HEK293 (cell line): ENCODE results near the gene DNAJB4.

Experiments used
- CTCF ChIA-PET: fragments of 350-600 bp; formaldehyde crosslinking; extraction: SDS; loops from one replicate; lab custom pipeline; 2021; ENCODE audit warnings: antibody characterized with exemption; lab: Yijun Ruan, JAX
- POLR2A ChIA-PET: fragments of 300-600 bp; formaldehyde crosslinking; extraction: SDS; loops from one replicate; lab custom pipeline; 2020; ENCODE audit warnings: antibody characterized with exemption, inconsistent platforms; lab: Yijun Ruan, JAX
- H3K27ac ChIP-seq: fragments of 200-500 bp; sonication (Bioruptor generic); 2 replicates; pipeline ENCODE4 v1.5.1; 2014; ENCODE audit warnings: low read depth, low read length, control low read depth, inconsistent platforms; ENCODE audit errors: extremely low read depth
- H3K36me3 ChIP-seq, 2 experiments: fragments of 200-500 bp in 1 of 2; sonication (Bioruptor generic) in 1 of 2; 1 replicate in 1 of 2; 2 replicates in 1 of 2; pipeline ENCODE4 v1.5.1; 2014 to 2017; ENCODE audit warnings: inconsistent platforms in 2 of 2, low read length in 2 of 2; ENCODE audit not compliant: control insufficient read depth in 2 of 2, insufficient read depth in 1 of 2
- H3K4me1 ChIP-seq: fragments of 200-500 bp; sonication (Bioruptor generic); 2 replicates; pipeline ENCODE4 v1.5.1; 2014; ENCODE audit warnings: mild to moderate bottlenecking, low read length, inconsistent platforms; ENCODE audit not compliant: control insufficient read depth, insufficient read depth
- H3K4me3 ChIP-seq: 2 replicates; pipeline ENCODE4 v1.5.1; 2011; ENCODE audit warnings: low read depth, mild to moderate bottlenecking, control low read depth, low read length, moderate library complexity
- H3K9me3 ChIP-seq: fragments of 200-500 bp; sonication (Bioruptor generic); 2 replicates; pipeline ENCODE4 v1.5.1; 2014; ENCODE audit warnings: low read depth, low read length, inconsistent platforms; ENCODE audit not compliant: control insufficient read depth, insufficient read depth
- HOXC10 ChIP-seq: sonication (generic); formaldehyde crosslinking; IDR thresholded peaks from 2 replicates; pipeline ENCODE4 v1.8.1; 2023; ENCODE audit warnings: mild to moderate bottlenecking, missing genetic modification reagents
- ZBTB17 ChIP-seq: fragments of 450-650 bp; formaldehyde crosslinking; IDR thresholded peaks from 2 replicates; pipeline ENCODE4 v1.5.1; 2016; ENCODE audit warnings: missing biosample characterization, missing genetic modification characterization
- ZBTB20 ChIP-seq: fragments of 450-650 bp; formaldehyde crosslinking; IDR thresholded peaks from 2 replicates; pipeline ENCODE4 v1.5.1; 2016; ENCODE audit warnings: missing biosample characterization, missing genetic modification characterization
- ZFP37 ChIP-seq: fragments of 450-650 bp; formaldehyde crosslinking; IDR thresholded peaks from 2 replicates; pipeline ENCODE4 v1.5.1; 2016; ENCODE audit warnings: missing biosample characterization, missing genetic modification characterization
- ZFP69B ChIP-seq: fragments of 450-650 bp; formaldehyde crosslinking; IDR thresholded peaks from 2 replicates; pipeline ENCODE4 v1.5.1; 2016; ENCODE audit warnings: missing biosample characterization, missing genetic modification characterization
- ZNF112 ChIP-seq: fragments of 450-650 bp; formaldehyde crosslinking; IDR thresholded peaks from 2 replicates; pipeline ENCODE4 v1.5.0; 2017; ENCODE audit warnings: missing biosample characterization, missing genetic modification characterization
- ZNF157 ChIP-seq: fragments of 450-650 bp; formaldehyde crosslinking; IDR thresholded peaks from 2 replicates; pipeline ENCODE4 v1.5.1; 2016; ENCODE audit warnings: missing biosample characterization, missing genetic modification characterization
- ZNF23 ChIP-seq: fragments of 450-650 bp; formaldehyde crosslinking; IDR thresholded peaks from 2 replicates; pipeline ENCODE4 v1.5.1; 2016; ENCODE audit warnings: missing biosample characterization, missing genetic modification characterization, borderline replicate concordance
- ZNF274 ChIP-seq, 2 experiments: fragments of 200-500 bp in 1 of 2; fragments of 450-650 bp in 1 of 2; sonication (Bioruptor generic) in 1 of 2; formaldehyde crosslinking in 1 of 2; IDR thresholded peaks; 2 replicates each; pipeline versions ENCODE4 v1.5.1 to v1.6.1; 2014 to 2016; ENCODE audit warnings: borderline replicate concordance in 1 of 2, inconsistent platforms in 1 of 2, low read length in 1 of 2, missing biosample characterization in 1 of 2, missing genetic modification characterization in 1 of 2
- ZNF341 ChIP-seq: fragments of 450-650 bp; formaldehyde crosslinking; IDR thresholded peaks from 2 replicates; pipeline ENCODE4; 2016; ENCODE audit warnings: low read depth, missing biosample characterization, missing genetic modification characterization
- ZNF623 ChIP-seq: fragments of 450-650 bp; formaldehyde crosslinking; IDR thresholded peaks from 2 replicates; pipeline ENCODE4 v1.5.1; 2016; ENCODE audit warnings: missing biosample characterization, missing genetic modification characterization
- ZNF664 ChIP-seq: fragments of 450-650 bp; formaldehyde crosslinking; IDR thresholded peaks from 2 replicates; pipeline ENCODE4 v1.5.1; 2016; ENCODE audit warnings: missing biosample characterization, missing genetic modification characterization
- ZNF76 ChIP-seq: fragments of 450-650 bp; formaldehyde crosslinking; IDR thresholded peaks from 2 replicates; pipeline ENCODE4; 2016; ENCODE audit warnings: low read depth, missing biosample characterization, missing genetic modification characterization, borderline replicate concordance
- ZNF830 ChIP-seq: fragments of 450-650 bp; IDR thresholded peaks from 2 replicates; pipeline ENCODE4 v1.5.0; 2018; ENCODE audit warnings: missing biosample characterization, missing genetic modification characterization, low read depth, mild to moderate bottlenecking, moderate library complexity
- TF ChIP-seq, protein P1 (sequence below): IDR thresholded peaks from 2 replicates; pipeline ENCODE4 v1.6.1; 2011; ENCODE audit warnings: mild to moderate bottlenecking, low read depth, low read length, borderline replicate concordance
- TF ChIP-seq, protein P2 (sequence below): fragments of 450-650 bp; formaldehyde crosslinking; IDR thresholded peaks from 2 replicates; pipeline ENCODE4 v1.5.1; 2016; ENCODE audit warnings: missing biosample characterization, missing genetic modification characterization
- TF ChIP-seq, protein P3 (sequence below): fragments of 450-650 bp; formaldehyde crosslinking; IDR thresholded peaks from 2 replicates; pipeline ENCODE4 v1.5.1; 2016; ENCODE audit warnings: missing biosample characterization, missing genetic modification characterization
- TF ChIP-seq, protein P4 (sequence below): fragments of 450-650 bp; formaldehyde crosslinking; IDR thresholded peaks from 2 replicates; pipeline ENCODE4 v1.5.1; 2016; ENCODE audit warnings: missing biosample characterization, missing genetic modification characterization
- TF ChIP-seq, protein P5 (sequence below): fragments of 450-650 bp; formaldehyde crosslinking; IDR thresholded peaks from 2 replicates; pipeline ENCODE4 v1.5.1; 2017; ENCODE audit warnings: missing biosample characterization, missing genetic modification characterization
- TF ChIP-seq, protein P6 (sequence below): fragments of 450-650 bp; formaldehyde crosslinking; IDR thresholded peaks from 2 replicates; pipeline ENCODE4 v1.5.1; 2017; ENCODE audit warnings: missing biosample characterization, missing genetic modification characterization

DNAJB4 gene

DNA sequence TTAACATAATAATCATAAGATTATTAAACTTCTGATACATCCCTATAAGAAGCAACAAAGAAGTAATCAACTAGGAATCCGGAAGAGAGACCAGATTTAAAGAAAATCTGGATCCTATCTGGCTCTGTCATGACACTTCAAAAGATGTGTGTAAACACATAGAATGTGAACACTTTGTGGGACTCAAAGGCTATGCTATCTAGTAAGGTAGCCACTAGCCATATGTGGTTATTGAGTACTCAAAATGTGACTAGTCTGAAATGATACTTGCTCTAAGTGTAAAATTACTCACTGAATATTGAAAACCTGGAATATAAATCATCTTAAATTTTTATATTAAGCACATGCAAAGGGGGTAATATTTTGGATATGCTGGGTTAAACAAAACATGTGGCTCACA, 34.5 kb upstream of the DNAJB4 start (continued):
- TF ChIP-seq, protein P1, sequence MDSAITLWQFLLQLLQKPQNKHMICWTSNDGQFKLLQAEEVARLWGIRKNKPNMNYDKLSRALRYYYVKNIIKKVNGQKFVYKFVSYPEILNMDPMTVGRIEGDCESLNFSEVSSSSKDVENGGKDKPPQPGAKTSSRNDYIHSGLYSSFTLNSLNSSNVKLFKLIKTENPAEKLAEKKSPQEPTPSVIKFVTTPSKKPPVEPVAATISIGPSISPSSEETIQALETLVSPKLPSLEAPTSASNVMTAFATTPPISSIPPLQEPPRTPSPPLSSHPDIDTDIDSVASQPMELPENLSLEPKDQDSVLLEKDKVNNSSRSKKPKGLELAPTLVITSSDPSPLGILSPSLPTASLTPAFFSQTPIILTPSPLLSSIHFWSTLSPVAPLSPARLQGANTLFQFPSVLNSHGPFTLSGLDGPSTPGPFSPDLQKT = no peak
- TF ChIP-seq ZNF274 (IDR thresholded peaks at IDR 0.05; ENCODE audit: low read length) = no peak
- no peak for TF ChIP-seq ZNF274 (tag by site-specific recombination; IDR thresholded peaks at IDR 0.05; ENCODE audit: borderline replicate concordance)
- TF ChIP-seq ZNF76 = no peak

DNA sequence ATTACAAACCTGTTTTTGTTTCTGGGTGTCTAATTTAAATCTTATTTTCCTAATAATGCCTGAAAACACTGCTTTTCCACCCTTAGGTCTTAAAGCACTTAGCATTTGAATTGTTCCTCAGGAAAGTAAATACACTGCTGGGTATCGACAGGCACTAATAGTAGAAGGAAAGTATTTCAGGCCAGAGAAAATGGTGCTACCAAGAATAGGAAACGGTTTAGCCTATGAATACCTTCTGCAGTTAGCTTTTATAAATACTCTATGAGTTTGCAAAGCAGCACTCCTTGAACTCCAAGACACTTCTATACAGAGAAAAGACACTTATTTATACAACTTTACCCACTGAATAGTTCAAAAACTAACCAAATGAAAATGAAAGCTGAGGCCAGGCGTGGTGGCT, 32.7 kb upstream of the DNAJB4 start:
- ChIA-PET POLR2A (no interaction called here), CTCF (no interaction called here)
- no peak overlapping the region for H3K4me3 ChIP-seq
- peaks cover 6% of the 10 kb centered on the region; the same call in 1 of the 2 replicates for H3K4me1 ChIP-seq
- TF ChIP-seq ZFP69B (no peak), ZNF23 (tag by site-specific recombination) (no peak), ZBTB20 (tag by site-specific recombination) (no peak), ZNF623 (no peak)
- TF ChIP-seq, protein P2, sequence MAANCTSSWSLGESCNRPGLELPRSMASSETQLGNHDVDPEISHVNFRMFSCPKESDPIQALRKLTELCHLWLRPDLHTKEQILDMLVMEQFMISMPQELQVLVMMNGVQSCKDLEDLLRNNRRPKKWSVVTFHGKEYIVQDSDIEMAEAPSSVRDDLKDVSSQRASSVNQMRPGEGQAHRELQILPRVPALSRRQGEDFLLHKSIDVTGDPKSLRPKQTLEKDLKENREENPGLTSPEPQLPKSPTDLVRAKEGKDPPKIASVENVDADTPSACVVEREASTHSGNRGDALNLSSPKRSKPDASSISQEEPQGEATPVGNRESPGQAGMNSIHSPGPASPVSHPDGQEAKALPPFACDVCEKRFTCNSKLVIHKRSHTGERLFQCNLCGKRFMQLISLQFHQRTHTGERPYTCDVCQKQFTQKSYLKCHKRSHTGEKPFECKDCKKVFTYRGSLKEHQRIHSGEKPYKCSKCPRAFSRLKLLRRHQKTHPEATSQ (tag by site-specific recombination) = no peak
- H3K9me3 ChIP-seq = no peaks in the 10 kb centered on the region
- H3K36me3 ChIP-seq = peaks cover 33 to 68% of the 10 kb centered on the region in 2 experiments
- no peak overlapping the region for H3K27ac ChIP-seq

DNA sequence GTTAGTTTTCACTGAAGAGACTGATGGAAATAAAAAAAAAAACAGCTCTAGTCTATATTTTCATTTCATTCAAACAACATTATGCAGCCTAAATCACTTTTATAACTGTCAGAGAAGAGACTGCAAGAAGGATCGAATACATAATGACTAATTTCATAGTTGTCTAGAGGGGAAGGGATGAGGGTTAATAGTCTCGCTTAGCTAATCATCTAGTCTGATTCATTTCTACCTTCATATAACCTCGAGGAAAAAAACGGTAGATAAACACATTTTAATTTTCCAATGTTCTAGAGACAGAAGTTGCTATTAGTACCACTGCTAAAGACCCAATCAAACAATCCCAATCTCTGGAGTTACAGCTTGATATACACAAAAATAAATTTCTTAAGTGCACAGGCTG, 29.4 kb upstream of the DNAJB4 start:
- Histone ChIP-seq H3K4me1 (peaks cover 6% of the 10 kb centered on the region; the same call in 1 of the 2 replicates), H3K36me3 (peaks cover 7 to 42% of the 10 kb centered on the region in 2 experiments), H3K4me3 (peak overlapping the region; percentile 96), H3K9me3 (no peaks in the 10 kb centered on the region), H3K27ac (no peak overlapping the region)
- POLR2A ChIA-PET = interaction anchor here (1.1 to 8.3 kb wide), 2 partner anchors 29 to 36 kb away, joined by 3 to 137 read pairs; partner anchors contain the start of gene DNAJB4
- no peak for TF ChIP-seq ZFP37 (tag by site-specific recombination)
- TF ChIP-seq, protein P3, sequence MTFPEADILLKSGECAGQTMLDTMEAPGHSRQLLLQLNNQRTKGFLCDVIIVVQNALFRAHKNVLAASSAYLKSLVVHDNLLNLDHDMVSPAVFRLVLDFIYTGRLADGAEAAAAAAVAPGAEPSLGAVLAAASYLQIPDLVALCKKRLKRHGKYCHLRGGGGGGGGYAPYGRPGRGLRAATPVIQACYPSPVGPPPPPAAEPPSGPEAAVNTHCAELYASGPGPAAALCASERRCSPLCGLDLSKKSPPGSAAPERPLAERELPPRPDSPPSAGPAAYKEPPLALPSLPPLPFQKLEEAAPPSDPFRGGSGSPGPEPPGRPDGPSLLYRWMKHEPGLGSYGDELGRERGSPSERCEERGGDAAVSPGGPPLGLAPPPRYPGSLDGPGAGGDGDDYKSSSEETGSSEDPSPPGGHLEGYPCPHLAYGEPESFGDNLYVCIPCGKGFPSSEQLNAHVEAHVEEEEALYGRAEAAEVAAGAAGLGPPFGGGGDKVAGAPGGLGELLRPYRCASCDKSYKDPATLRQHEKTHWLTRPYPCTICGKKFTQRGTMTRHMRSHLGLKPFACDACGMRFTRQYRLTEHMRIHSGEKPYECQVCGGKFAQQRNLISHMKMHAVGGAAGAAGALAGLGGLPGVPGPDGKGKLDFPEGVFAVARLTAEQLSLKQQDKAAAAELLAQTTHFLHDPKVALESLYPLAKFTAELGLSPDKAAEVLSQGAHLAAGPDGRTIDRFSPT (tag by site-specific recombination) = no peak
- TF ChIP-seq, protein P4, sequence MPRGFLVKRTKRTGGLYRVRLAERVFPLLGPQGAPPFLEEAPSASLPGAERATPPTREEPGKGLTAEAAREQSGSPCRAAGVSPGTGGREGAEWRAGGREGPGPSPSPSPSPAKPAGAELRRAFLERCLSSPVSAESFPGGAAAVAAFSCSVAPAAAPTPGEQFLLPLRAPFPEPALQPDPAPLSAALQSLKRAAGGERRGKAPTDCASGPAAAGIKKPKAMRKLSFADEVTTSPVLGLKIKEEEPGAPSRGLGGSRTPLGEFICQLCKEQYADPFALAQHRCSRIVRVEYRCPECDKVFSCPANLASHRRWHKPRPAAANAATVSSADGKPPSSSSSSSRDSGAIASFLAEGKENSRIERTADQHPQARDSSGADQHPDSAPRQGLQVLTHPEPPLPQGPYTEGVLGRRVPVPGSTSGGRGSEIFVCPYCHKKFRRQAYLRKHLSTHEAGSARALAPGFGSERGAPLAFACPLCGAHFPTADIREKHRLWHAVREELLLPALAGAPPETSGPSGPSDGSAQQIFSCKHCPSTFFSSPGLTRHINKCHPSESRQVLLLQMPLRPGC = 0 out of 2 replicates have a peak, but pooled peaks have one; percentile 7
- TF ChIP-seq ZNF157 = no peak
- CTCF ChIA-PET = interaction anchor here (0.6 to 1.2 kb wide), 6 partner anchors 20 to 436 kb away, joined by 3 to 10 read pairs (median 4); partner anchors contain the start of gene DNAJB4

DNA sequence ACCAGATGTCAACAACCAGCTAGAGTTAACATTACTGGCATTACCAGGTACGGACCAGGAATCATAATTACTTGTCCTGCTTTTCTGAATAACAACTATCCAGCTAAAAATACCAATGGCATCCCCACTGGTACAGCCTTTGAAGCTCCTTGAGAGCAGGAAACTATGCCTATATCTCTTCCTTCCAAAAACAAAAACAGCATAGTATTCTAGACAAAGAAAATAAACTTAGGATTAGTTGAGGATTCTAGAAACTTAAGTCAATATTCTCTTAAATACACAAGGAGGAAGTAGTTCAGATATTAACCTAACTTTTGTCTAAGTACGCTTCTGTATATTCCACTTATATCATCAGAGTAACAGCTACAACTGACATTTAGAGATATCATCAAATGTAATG, 28.8 kb upstream of the DNAJB4 start:
- Histone ChIP-seq H3K9me3 (no peaks in the 10 kb centered on the region), H3K4me1 (peaks cover 6% of the 10 kb centered on the region; the same call in 1 of the 2 replicates), H3K4me3 (peak overlapping the region; percentile 96), H3K36me3 (peaks cover 2 to 37% of the 10 kb centered on the region in 2 experiments; a peak in 2 of 3 replicates), H3K27ac (no peak overlapping the region)
- POLR2A ChIA-PET = interaction anchor here (1.1 to 8.3 kb wide), 2 partner anchors 28 to 35 kb away, joined by 3 to 137 read pairs; partner anchors contain the start of gene DNAJB4
- CTCF ChIA-PET = interaction anchor here (0.6 to 1.2 kb wide), 7 partner anchors 12 to 436 kb away, joined by 3 to 10 read pairs (median 4); partner anchors contain the start of gene DNAJB4
- no peak for TF ChIP-seq ZNF341
- TF ChIP-seq, protein P5, sequence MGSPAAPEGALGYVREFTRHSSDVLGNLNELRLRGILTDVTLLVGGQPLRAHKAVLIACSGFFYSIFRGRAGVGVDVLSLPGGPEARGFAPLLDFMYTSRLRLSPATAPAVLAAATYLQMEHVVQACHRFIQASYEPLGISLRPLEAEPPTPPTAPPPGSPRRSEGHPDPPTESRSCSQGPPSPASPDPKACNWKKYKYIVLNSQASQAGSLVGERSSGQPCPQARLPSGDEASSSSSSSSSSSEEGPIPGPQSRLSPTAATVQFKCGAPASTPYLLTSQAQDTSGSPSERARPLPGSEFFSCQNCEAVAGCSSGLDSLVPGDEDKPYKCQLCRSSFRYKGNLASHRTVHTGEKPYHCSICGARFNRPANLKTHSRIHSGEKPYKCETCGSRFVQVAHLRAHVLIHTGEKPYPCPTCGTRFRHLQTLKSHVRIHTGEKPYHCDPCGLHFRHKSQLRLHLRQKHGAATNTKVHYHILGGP (tag by site-specific recombination) = peak; percentile 92
- TF ChIP-seq HOXC10 (CRISPR knock-in tag) = no peak
- TF ChIP-seq, protein P6, sequence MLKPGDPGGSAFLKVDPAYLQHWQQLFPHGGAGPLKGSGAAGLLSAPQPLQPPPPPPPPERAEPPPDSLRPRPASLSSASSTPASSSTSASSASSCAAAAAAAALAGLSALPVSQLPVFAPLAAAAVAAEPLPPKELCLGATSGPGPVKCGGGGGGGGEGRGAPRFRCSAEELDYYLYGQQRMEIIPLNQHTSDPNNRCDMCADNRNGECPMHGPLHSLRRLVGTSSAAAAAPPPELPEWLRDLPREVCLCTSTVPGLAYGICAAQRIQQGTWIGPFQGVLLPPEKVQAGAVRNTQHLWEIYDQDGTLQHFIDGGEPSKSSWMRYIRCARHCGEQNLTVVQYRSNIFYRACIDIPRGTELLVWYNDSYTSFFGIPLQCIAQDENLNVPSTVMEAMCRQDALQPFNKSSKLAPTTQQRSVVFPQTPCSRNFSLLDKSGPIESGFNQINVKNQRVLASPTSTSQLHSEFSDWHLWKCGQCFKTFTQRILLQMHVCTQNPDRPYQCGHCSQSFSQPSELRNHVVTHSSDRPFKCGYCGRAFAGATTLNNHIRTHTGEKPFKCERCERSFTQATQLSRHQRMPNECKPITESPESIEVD (tag by site-specific recombination) = peak; percentile 57; the same call in 1 of the 2 replicates
- TF ChIP-seq ZNF112 = no peak
- no peak for TF ChIP-seq ZBTB17 (tag by site-specific recombination)
- TF ChIP-seq ZNF830 (tag by site-specific recombination) = no peak
- 0 out of 2 replicates have a peak, but pooled peaks have one; percentile 7 for TF ChIP-seq ZNF664
